SK-MEL-5 (cell line): ENCODE results near the gene ZNF100. TPM values are rescaled to one million over a fixed set of nuclear protein-coding genes. Genes with fewer than 3 reads are reported as not detected.
"Not testable (repeated sequence)": the region's sequence is repeated elsewhere in the genome, so short reads cannot be mapped to it uniquely, and the experiment has no call there.

Experiments used
- DNase-seq: peaks from one replicate; pipeline ENCODE4 v3.0.0-alpha.2; 2016; ENCODE audit warnings: low read depth, low spot score
- in situ Hi-C: cut with HindIII; loops from 2 replicates; pipeline ENCODE4 v1.10.0; 2016; ENCODE audit warnings: low sequenced_read_pairs, high pct_unique_total_duplicates, low pct_unique_long_range_greater_than_20kb
- total RNA-seq: library from RNA; depleted of rRNA; stranded (reverse); fragments of >200 nt; shearing (Covaris generic); gene quantifications from 2 replicates; pipeline ENCODE4 v1.2.3, GENCODE V29; 2014

ZNF100 gene
- total RNA-seq, 1 experiment from 2014 or later, result 7.7 TPM

GRCh38 chr19:21709464-21709863 lies 57.9 kb downstream of the ZNF100 start:
- DNase-seq, result no peak
- in situ Hi-C loops, result no loop called here

- DNase-seq, in situ Hi-C loops: not testable (repeated sequence)
Measured at GRCh38 chr19:21707878-21708277, 59.5 kb downstream of the ZNF100 start.

- no peak for DNase-seq
- in situ Hi-C loops, result no loop called here
Measured at GRCh38 chr19:21707065-21707464, 60.3 kb downstream of the ZNF100 start.

GRCh38 chr19:21705393-21705792 lies 62.0 kb downstream of the ZNF100 start:
- DNase-seq, result no peak
- in situ Hi-C loops, result no loop called here

GRCh38 chr19:21704320-21704719 lies 63.1 kb downstream of the ZNF100 start:
- in situ Hi-C loops, result no loop called here
- DNase-seq, result no peak

GRCh38 chr19:21699197-21699596 lies 68.2 kb downstream of the ZNF100 start:
- in situ Hi-C loops, result no loop called here
- no peak for DNase-seq

GRCh38 chr19:21698215-21698614 lies 69.2 kb downstream of the ZNF100 start:
- in situ Hi-C loops, result no loop called here
- peak; percentile 37 for DNase-seq

- DNase-seq, result no peak
- in situ Hi-C loops, result no loop called here
Measured at GRCh38 chr19:21697698-21698097, 69.7 kb downstream of the ZNF100 start.

- no peak for DNase-seq
- in situ Hi-C loops, result no loop called here
Measured at GRCh38 chr19:21694171-21694906, 73.0 kb downstream of the ZNF100 start.

GRCh38 chr19:21693399-21693798 lies 74.0 kb downstream of the ZNF100 start:
- in situ Hi-C loops, result no loop called here
- DNase-seq, result no peak

- in situ Hi-C loops, result no loop called here
- DNase-seq, result no peak
Measured at GRCh38 chr19:21691661-21692060, 75.7 kb downstream of the ZNF100 start.

- in situ Hi-C loops, result no loop called here
- no peak for DNase-seq
Measured at GRCh38 chr19:21688464-21688863, 78.9 kb downstream of the ZNF100 start.

- no peak for DNase-seq
- in situ Hi-C loops, result no loop called here
Measured at GRCh38 chr19:21680671-21681070, 86.7 kb downstream of the ZNF100 start.

GRCh38 chr19:21680026-21680425 lies 87.4 kb downstream of the ZNF100 start:
- DNase-seq, result no peak
- in situ Hi-C loops, result no loop called here

- DNase-seq, result no peak
- in situ Hi-C loops, result no loop called here
Measured at GRCh38 chr19:21677696-21678418, 89.5 kb downstream of the ZNF100 start.

GRCh38 chr19:21674454-21674853 lies 92.9 kb downstream of the ZNF100 start:
- in situ Hi-C loops, result no loop called here
- DNase-seq, result no peak

GRCh38 chr19:21673479-21673878 lies 93.9 kb downstream of the ZNF100 start:
- in situ Hi-C loops, result not testable (repeated sequence)

More at GRCh38 chr19:21673479-21673878, 93.9 kb downstream of the ZNF100 start:
- DNase-seq, result not testable (repeated sequence)
